Measurements from ENCODE around the gene CLSTN2.

The CLSTN2 gene

GRCh38 chr3:140117096-140117526, 182.1 kb downstream of the CLSTN2 start:
- H3K4me3 ChIP-seq: no peak overlapping the region
- no peak for TF ChIP-seq CTCF (IDR thresholded peaks at IDR 0.05)
- no peak for DNase-seq (ENCODE audit: low spot score)

GRCh38 chr3:140122183-140122582, 187.2 kb downstream of the CLSTN2 start:
- no peak for DNase-seq (ENCODE audit: low spot score)
- TF ChIP-seq CTCF (IDR thresholded peaks at IDR 0.05): no peak
- Histone ChIP-seq H3K27ac (no peak overlapping the region), H3K4me3 (no peak overlapping the region)

More at GRCh38 chr3:140117096-140117526, 182.1 kb downstream of the CLSTN2 start:
- no peak overlapping the region for H3K27ac ChIP-seq

GRCh38 chr3:140128217-140128616, 193.2 kb downstream of the CLSTN2 start:
- Histone ChIP-seq H3K27ac (no peak overlapping the region), H3K4me3 (no peak overlapping the region)
- DNase-seq (ENCODE audit: low spot score): no peak
- TF ChIP-seq CTCF (IDR thresholded peaks at IDR 0.05): no peak

- TF ChIP-seq CTCF (IDR thresholded peaks at IDR 0.05): no peak
- DNase-seq (ENCODE audit: low spot score): no peak
- no peak overlapping the region for H3K27ac ChIP-seq
- no peak overlapping the region for H3K4me3 ChIP-seq
Observed at GRCh38 chr3:140128631-140129030, 193.6 kb downstream of the CLSTN2 start.

GRCh38 chr3:140129768-140130284, 194.8 kb downstream of the CLSTN2 start:
- no peak for TF ChIP-seq CTCF (IDR thresholded peaks at IDR 0.05)
- no peak for DNase-seq (ENCODE audit: low spot score)
- no peak overlapping the region for H3K27ac ChIP-seq
- no peak overlapping the region for H3K4me3 ChIP-seq

- no peak for TF ChIP-seq CTCF (IDR thresholded peaks at IDR 0.05)
- Histone ChIP-seq H3K4me3 (no peak overlapping the region), H3K27ac (no peak overlapping the region)
- no peak for DNase-seq (ENCODE audit: low spot score)
Observed at GRCh38 chr3:140131895-140132294, 196.9 kb downstream of the CLSTN2 start.

GRCh38 chr3:140134231-140134965, 199.4 kb downstream of the CLSTN2 start:
- H3K27ac ChIP-seq: no peak overlapping the region
- no peak for DNase-seq (ENCODE audit: low spot score)
- no peak overlapping the region for H3K4me3 ChIP-seq
- TF ChIP-seq CTCF (IDR thresholded peaks at IDR 0.05): no peak

Data from coronary artery (tissue), 2 donors.